ENCODE measurements around the gene TTN.

Gene TTN

GRCh38 chr2:178506101-178506500 lies 301.1 kb downstream of the TTN start:
- ATAC-seq: no peak
- TF ChIP-seq BACH2 (CRISPR knock-in tag; IDR thresholded peaks at IDR 0.05; ENCODE audit: borderline replicate concordance): no peak
- TF ChIP-seq ZNF70 (CRISPR knock-in tag; IDR thresholded peaks at IDR 0.05): no peak
- TF ChIP-seq OSR1 (CRISPR knock-in tag; IDR thresholded peaks at IDR 0.05): no peak
- no peak for TF ChIP-seq SNAI2 (CRISPR knock-in tag; IDR thresholded peaks at IDR 0.05)
- no peak for TF ChIP-seq RARB (CRISPR knock-in tag; IDR thresholded peaks at IDR 0.05)

GRCh38 chr2:178502751-178503150 lies 304.5 kb downstream of the TTN start:
- ATAC-seq: no peak

GRCh38 chr2:178499640-178500039 lies 307.6 kb downstream of the TTN start:
- TF ChIP-seq ARNTL (CRISPR knock-in tag; IDR thresholded peaks at IDR 0.05; ENCODE audit: borderline replicate concordance, low read depth) (no peak), BACH2 (CRISPR knock-in tag; IDR thresholded peaks at IDR 0.05; ENCODE audit: borderline replicate concordance) (no peak), GLIS3 (CRISPR knock-in tag; IDR thresholded peaks at IDR 0.05) (no peak), SNAI2 (CRISPR knock-in tag; IDR thresholded peaks at IDR 0.05) (no peak), PATZ1 (CRISPR knock-in tag; IDR thresholded peaks at IDR 0.05; ENCODE audit: borderline replicate concordance) (no peak), TSHZ2 (CRISPR knock-in tag; IDR thresholded peaks at IDR 0.05) (no peak), RARB (CRISPR knock-in tag; IDR thresholded peaks at IDR 0.05) (no peak), CSRNP3 (CRISPR knock-in tag; IDR thresholded peaks at IDR 0.05) (no peak), ZNF70 (CRISPR knock-in tag; IDR thresholded peaks at IDR 0.05) (no peak), ZC3H10 (CRISPR knock-in tag; IDR thresholded peaks at IDR 0.05) (no peak)
- ATAC-seq: no peak

More at GRCh38 chr2:178502751-178503150, 304.5 kb downstream of the TTN start:
- TF ChIP-seq SNAI2 (CRISPR knock-in tag; IDR thresholded peaks at IDR 0.05): no peak

GRCh38 chr2:178498137-178498536 lies 309.1 kb downstream of the TTN start:
- ATAC-seq: no peak
- no peak for TF ChIP-seq TSHZ2 (CRISPR knock-in tag; IDR thresholded peaks at IDR 0.05)

- ATAC-seq: no peak
- TF ChIP-seq ZC3H10 (CRISPR knock-in tag; IDR thresholded peaks at IDR 0.05): no peak
- no peak for TF ChIP-seq RARB (CRISPR knock-in tag; IDR thresholded peaks at IDR 0.05)
- TF ChIP-seq BACH2 (CRISPR knock-in tag; IDR thresholded peaks at IDR 0.05; ENCODE audit: borderline replicate concordance): no peak
- no peak for TF ChIP-seq TSHZ2 (CRISPR knock-in tag; IDR thresholded peaks at IDR 0.05)
- TF ChIP-seq ZFP30 (CRISPR knock-in tag; IDR thresholded peaks at IDR 0.05): no peak
- no peak for TF ChIP-seq TOX (CRISPR knock-in tag; IDR thresholded peaks at IDR 0.05; ENCODE audit: borderline replicate concordance)
- TF ChIP-seq ZNF70 (CRISPR knock-in tag; IDR thresholded peaks at IDR 0.05): no peak
- TF ChIP-seq ARNTL (CRISPR knock-in tag; IDR thresholded peaks at IDR 0.05; ENCODE audit: borderline replicate concordance, low read depth): no peak
- TF ChIP-seq PPARA (CRISPR knock-in tag; IDR thresholded peaks at IDR 0.05; ENCODE audit: borderline replicate concordance): no peak
- TF ChIP-seq ZNF565 (CRISPR knock-in tag; conservative IDR thresholded peaks at IDR 0.05; ENCODE audit: low read depth): no peak
- no peak for TF ChIP-seq SNAI2 (CRISPR knock-in tag; IDR thresholded peaks at IDR 0.05)
- no peak for TF ChIP-seq PATZ1 (CRISPR knock-in tag; IDR thresholded peaks at IDR 0.05; ENCODE audit: borderline replicate concordance)
- no peak for TF ChIP-seq GLIS3 (CRISPR knock-in tag; IDR thresholded peaks at IDR 0.05)
- TF ChIP-seq TCF4 (CRISPR knock-in tag; IDR thresholded peaks at IDR 0.05; ENCODE audit: borderline replicate concordance): no peak
- no peak for TF ChIP-seq ESRRG (CRISPR knock-in tag; IDR thresholded peaks at IDR 0.05)
Observed at GRCh38 chr2:178496049-178496448, 311.2 kb downstream of the TTN start.

Data from SK-N-SH treated with all-trans-retinoic acid at 6 μM for 48 hours (cell line).